Body of pancreas (tissue), 4 donors: ENCODE measurements around the gene KIRREL3. TPM values are rescaled to one million over a fixed set of nuclear protein-coding genes. Genes with fewer than 3 reads are reported as not detected.
"Not testable (repeated sequence)": the region's sequence is repeated elsewhere in the genome, so short reads cannot be mapped to it uniquely, and the experiment has no call there.

ENCODE experiments used
- ATAC-seq: fragments of 150-250 bp; one replicate; pipeline ENCODE4 v1.9.1; 2016
- DNase-seq, 4 donors: peaks; one replicate each; pipeline ENCODE4 v3.0.0-alpha.2; 2019
- H3K27ac ChIP-seq, 4 donors: fragments of 200-600 bp; sonication (generic); 1 replicate in 3 of 4; 2 replicates in 1 of 4; pipeline versions ENCODE4 v1.5.1 to v1.6.1; 2016 to 2019; ENCODE audit warnings: mild to moderate bottlenecking in 1 of 4, mixed read lengths in 1 of 4, moderate library complexity in 1 of 4
- H3K27me3 ChIP-seq, 2 donors: fragments of 200-600 bp; sonication (generic); one replicate each; pipeline ENCODE4 v1.6.0; 2016; ENCODE audit warnings: mild to moderate bottlenecking in 1 of 2
- H3K36me3 ChIP-seq, 2 donors: fragments of 200-600 bp; sonication (generic); replicated peaks in 1 of 2; 2 replicates each; pipeline ENCODE4 v1.5.1; 2016; ENCODE audit warnings: low read depth in 2 of 2; ENCODE audit not compliant: insufficient read depth in 1 of 2
- H3K4me1 ChIP-seq: fragments of 200-600 bp; sonication (generic); one replicate; pipeline ENCODE4 v1.6.0; 2016
- H3K4me3 ChIP-seq, 2 donors: fragments of 200-600 bp; sonication (generic); 1 replicate in 1 of 2; 2 replicates in 1 of 2; pipeline ENCODE4 v1.5.1; 2016 to 2019
- H3K9me3 ChIP-seq, 3 donors: fragments of 200-600 bp; sonication (generic); 1 replicate in 2 of 3; 2 replicates in 1 of 3; pipeline ENCODE4 v1.5.1; 2016
- POLR2A ChIP-seq, 3 donors: fragments of 450-650 bp; IDR thresholded peaks; one replicate each; pipeline ENCODE4 v1.6.1; 2016; ENCODE audit warnings: antibody characterized with exemption in 3 of 3, mild to moderate bottlenecking in 2 of 3
- WGBS, 2 donors: methylation state at CpG; one replicate each; pipeline ENCODE4 v1.1.5; 2017; 5-methylcytosine and 5-hydroxymethylcytosine counted together
- intact Hi-C: fragments of 100-400 bp; cut with DNase I; formaldehyde crosslinking; loops from one replicate; pipeline ENCODE4 v1.15.1; 2023
- total RNA-seq, 2 donors: library from RNA; depleted of rRNA; stranded (reverse); fragments of >200 nt; gene quantifications; one replicate each; pipeline ENCODE4 v1.1.0, GENCODE V29; 2016
- TF ChIP-seq, protein P1 (sequence below), 7 experiments: fragments of 450-650 bp in 4 of 7; fragments of 200-600 bp in 3 of 7; sonication (generic) in 3 of 7; IDR thresholded peaks; one replicate each; pipeline ENCODE4 v1.5.1; 2016 to 2019; ENCODE audit warnings: antibody characterized with exemption in 7 of 7

KIRREL3 gene
- total RNA-seq, 2 donors from 2014 or later = 0.26 TPM; not detected in 1

- no peak for ATAC-seq
- TF ChIP-seq POLR2A (IDR thresholded peaks at IDR 0.05) = no peak
- TF ChIP-seq, protein P1, sequence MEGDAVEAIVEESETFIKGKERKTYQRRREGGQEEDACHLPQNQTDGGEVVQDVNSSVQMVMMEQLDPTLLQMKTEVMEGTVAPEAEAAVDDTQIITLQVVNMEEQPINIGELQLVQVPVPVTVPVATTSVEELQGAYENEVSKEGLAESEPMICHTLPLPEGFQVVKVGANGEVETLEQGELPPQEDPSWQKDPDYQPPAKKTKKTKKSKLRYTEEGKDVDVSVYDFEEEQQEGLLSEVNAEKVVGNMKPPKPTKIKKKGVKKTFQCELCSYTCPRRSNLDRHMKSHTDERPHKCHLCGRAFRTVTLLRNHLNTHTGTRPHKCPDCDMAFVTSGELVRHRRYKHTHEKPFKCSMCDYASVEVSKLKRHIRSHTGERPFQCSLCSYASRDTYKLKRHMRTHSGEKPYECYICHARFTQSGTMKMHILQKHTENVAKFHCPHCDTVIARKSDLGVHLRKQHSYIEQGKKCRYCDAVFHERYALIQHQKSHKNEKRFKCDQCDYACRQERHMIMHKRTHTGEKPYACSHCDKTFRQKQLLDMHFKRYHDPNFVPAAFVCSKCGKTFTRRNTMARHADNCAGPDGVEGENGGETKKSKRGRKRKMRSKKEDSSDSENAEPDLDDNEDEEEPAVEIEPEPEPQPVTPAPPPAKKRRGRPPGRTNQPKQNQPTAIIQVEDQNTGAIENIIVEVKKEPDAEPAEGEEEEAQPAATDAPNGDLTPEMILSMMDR (IDR thresholded peaks at IDR 0.05) = no peak
- WGBS, 2 donors = 84 to 98% methylated on average over 4 to 8 of the region's 9 CpGs
- H3K27me3 ChIP-seq = no peaks in the 10 kb centered on the region
- H3K9me3 ChIP-seq = no peaks in the 10 kb centered on the region
- H3K4me1 ChIP-seq = no peaks in the 10 kb centered on the region
- no peaks in the 10 kb centered on the region for H3K36me3 ChIP-seq
- H3K4me3 ChIP-seq = no peak overlapping the region
- DNase-seq = no peak
- intact Hi-C loops = no loop called here
- no peak overlapping the region for H3K27ac ChIP-seq
Observed at GRCh38 chr11:126384449-126385070, 616.0 kb downstream of the KIRREL3 start.

DNA sequence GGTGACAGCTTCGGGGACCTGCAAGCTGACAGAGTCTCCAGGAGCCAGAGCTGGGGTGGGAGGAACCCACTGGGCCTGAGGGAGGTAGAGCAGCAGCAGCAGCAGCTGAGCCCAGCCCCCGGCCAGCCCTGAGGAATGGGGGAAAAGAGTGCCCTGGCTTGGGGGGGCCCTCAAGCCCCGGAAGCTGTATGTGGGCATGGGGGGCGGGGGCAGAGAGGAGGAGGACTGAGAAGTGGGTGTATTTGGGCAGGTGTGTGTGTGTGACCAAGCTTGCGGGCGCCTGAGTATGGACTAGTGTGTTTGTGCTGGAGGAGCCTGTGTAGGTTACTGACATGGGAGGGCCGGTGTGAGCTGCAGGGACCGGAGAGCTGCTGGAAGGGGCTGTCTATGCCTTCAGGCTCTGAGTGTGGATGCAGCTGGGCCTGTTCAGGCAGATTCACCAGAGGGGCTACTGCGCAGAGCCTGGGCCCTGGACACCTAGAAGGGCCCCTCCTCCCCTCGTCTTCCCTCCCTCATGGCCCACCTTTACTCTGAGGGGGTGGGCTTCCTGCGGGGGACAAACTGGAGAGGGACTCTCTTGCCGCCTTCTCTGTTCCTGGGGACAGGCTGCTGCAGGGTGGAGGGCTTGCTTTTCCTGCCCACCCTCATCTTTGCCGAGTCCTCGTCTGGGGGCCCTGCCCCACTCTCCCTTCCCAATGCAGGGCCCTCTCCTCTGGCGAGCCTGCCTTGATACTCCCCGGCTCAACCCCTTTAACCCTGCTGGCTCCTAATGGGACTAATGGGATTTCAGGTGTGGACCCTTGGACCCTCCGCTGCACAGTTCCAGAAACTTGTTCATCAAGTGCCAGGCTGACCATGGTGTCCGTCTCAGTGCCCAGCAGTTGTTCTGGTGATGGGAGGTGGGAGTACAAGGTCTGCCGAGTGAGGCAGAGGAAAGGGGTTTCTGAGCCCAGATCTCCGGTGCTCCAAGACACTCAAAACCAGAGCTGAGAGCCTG is 616.9 kb downstream of the KIRREL3 start:
- Histone ChIP-seq H3K4me3 (no peak overlapping the region), H3K4me1 (no peaks in the 10 kb centered on the region), H3K27me3 (no peaks in the 10 kb centered on the region), H3K9me3 (no peaks in the 10 kb centered on the region), H3K27ac (no peak overlapping the region), H3K36me3 (no peaks in the 10 kb centered on the region)
- intact Hi-C loops = no loop called here
- DNase-seq (no peak), ATAC-seq (no peak)
- TF ChIP-seq POLR2A (IDR thresholded peaks at IDR 0.05) = no peak
- TF ChIP-seq, protein P1 (IDR thresholded peaks at IDR 0.05) = no peak
- 84 to 88% methylated on average over 19 to 20 of the region's 20 CpGs for WGBS, 2 donors

DNA sequence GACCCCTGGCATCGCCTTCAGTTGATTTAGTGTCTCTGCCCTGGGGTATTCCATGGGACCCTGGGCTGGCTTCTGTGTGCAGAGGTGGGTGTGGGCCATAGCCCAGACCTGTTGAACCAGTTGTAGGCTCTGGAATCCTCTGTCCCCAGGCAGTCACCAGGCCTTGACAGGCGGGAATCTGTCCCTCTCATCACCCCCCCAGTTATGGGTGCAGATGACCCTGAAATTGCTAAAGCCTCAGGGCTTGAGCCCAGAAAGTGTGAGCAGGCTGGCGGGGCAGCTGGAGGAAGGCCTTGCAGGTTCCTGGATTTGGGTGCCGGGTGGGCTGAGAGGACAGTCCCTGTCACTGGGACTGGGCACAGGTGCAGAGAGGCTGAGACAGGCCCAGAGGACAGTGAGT is 617.9 kb downstream of the KIRREL3 start:
- not testable (repeated sequence) for ATAC-seq

DNA sequence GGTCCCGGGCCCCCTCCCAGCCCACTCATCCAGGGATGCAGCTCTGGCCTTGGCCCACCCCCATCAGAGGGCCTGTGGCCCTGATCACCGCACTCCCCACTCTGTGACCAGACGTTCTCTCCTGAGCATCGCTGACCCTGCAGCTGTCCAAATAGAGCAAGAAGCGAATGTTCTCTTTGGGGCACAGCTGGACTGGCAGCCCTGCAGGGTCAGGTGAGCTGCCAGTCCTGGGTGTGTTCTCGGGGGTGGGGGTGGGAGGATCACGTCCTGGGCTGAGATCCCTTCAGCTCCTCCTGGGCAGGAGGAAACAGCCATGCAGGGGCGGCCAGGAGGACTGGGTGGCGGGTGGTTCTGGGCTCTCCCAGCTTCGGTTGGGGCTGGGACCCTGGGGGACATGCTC is 618.6 kb downstream of the KIRREL3 start:
- DNase-seq = not testable (repeated sequence)

More for the DNA sequence above, 617.9 kb downstream of the KIRREL3 start:
- H3K36me3 ChIP-seq, H3K4me1 ChIP-seq, H3K9me3 ChIP-seq, intact Hi-C loops, H3K27me3 ChIP-seq, H3K4me3 ChIP-seq, H3K27ac ChIP-seq, DNase-seq: not testable (repeated sequence)
- 89% methylated on average over 4 of the region's 4 CpGs; no CpG with 5 or more reads in 1 of the 2 donors for WGBS, 2 donors

DNA sequence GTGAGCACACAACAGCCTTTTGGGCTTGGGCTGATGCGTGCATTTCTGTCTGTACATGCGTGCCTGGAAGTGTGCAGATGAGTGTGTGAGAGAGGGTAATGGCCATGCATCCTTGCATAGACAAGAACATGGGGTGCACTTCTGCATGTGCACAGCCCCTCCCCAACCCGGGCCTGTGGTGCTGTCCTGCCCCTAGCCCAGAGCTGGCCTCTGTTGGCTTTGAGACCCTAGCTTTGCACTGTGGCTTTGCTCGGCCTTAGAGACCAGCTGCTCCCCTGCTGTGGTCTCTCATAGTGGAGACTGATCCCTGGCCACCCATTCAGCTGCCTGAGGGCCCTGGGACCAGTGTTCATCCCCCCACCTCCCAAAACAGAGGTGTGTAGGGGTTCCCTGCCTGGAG is 619.7 kb downstream of the KIRREL3 start:
- WGBS, 2 donors = 82 to 100% methylated on average over 1 to 4 of the region's 4 CpGs
- intact Hi-C loops = no loop called here
- no peaks in the 10 kb centered on the region for H3K36me3 ChIP-seq
- no peaks in the 10 kb centered on the region for H3K4me1 ChIP-seq
- no peak for TF ChIP-seq POLR2A (IDR thresholded peaks at IDR 0.05)
- TF ChIP-seq, protein P1 (IDR thresholded peaks at IDR 0.05) = no peak
- no peak overlapping the region for H3K27ac ChIP-seq
- no peak overlapping the region for H3K4me3 ChIP-seq
- ATAC-seq (no peak), DNase-seq (no peak)
- H3K9me3 ChIP-seq = no peaks in the 10 kb centered on the region
- H3K27me3 ChIP-seq = no peaks in the 10 kb centered on the region

More for the DNA sequence above, 618.6 kb downstream of the KIRREL3 start:
- 55% methylated on average over 5 of the region's 10 CpGs; no CpG with 5 or more reads in 1 of the 2 donors for WGBS, 2 donors
- intact Hi-C loops, H3K4me1 ChIP-seq, H3K27me3 ChIP-seq, H3K9me3 ChIP-seq, H3K36me3 ChIP-seq, H3K4me3 ChIP-seq, ATAC-seq, H3K27ac ChIP-seq: not testable (repeated sequence)
